ENCODE results near the gene BANK1.

BANK1 gene

GRCh38 chr4:102094481-102094880, 304.0 kb downstream of the BANK1 start:
- TF ChIP-seq, protein P1, sequence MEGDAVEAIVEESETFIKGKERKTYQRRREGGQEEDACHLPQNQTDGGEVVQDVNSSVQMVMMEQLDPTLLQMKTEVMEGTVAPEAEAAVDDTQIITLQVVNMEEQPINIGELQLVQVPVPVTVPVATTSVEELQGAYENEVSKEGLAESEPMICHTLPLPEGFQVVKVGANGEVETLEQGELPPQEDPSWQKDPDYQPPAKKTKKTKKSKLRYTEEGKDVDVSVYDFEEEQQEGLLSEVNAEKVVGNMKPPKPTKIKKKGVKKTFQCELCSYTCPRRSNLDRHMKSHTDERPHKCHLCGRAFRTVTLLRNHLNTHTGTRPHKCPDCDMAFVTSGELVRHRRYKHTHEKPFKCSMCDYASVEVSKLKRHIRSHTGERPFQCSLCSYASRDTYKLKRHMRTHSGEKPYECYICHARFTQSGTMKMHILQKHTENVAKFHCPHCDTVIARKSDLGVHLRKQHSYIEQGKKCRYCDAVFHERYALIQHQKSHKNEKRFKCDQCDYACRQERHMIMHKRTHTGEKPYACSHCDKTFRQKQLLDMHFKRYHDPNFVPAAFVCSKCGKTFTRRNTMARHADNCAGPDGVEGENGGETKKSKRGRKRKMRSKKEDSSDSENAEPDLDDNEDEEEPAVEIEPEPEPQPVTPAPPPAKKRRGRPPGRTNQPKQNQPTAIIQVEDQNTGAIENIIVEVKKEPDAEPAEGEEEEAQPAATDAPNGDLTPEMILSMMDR (IDR thresholded peaks at IDR 0.05; ENCODE audit: low read length), result no peak
- no peak for TF ChIP-seq EZH2 (IDR thresholded peaks at IDR 0.05; ENCODE audit: borderline replicate concordance, low read length)
- H3K36me3 ChIP-seq (ENCODE audit: insufficient read depth, low read length), result no peaks in the 10 kb centered on the region
- H3K4me2 ChIP-seq (ENCODE audit: low read length), result no peak overlapping the region
- no peaks in the 10 kb centered on the region for H3F3A ChIP-seq (ENCODE audit: insufficient read depth, low read length)
- no peaks in the 10 kb centered on the region for H3K9me3 ChIP-seq (ENCODE audit: low read length)
- no peaks in the 10 kb centered on the region for H3K27me3 ChIP-seq (ENCODE audit: insufficient read depth, low read length)
- H3K79me2 ChIP-seq (ENCODE audit: insufficient read depth, low read length), result no peaks in the 10 kb centered on the region
- no peaks in the 10 kb centered on the region for H3K9me2 ChIP-seq (ENCODE audit: low read depth, low read length)
- H3K9ac ChIP-seq (ENCODE audit: low read length), result no peak overlapping the region
- H3K4me1 ChIP-seq (ENCODE audit: insufficient read depth, low read length, severe bottlenecking), result no peaks in the 10 kb centered on the region
- no peaks in the 10 kb centered on the region for H4K20me1 ChIP-seq (ENCODE audit: insufficient read depth, low read length)
- no peak overlapping the region for H3K27ac ChIP-seq (ENCODE audit: low read depth, low read length, poor library complexity, severe bottlenecking)
- H2AFZ ChIP-seq (ENCODE audit: low read length), result no peak overlapping the region
- no peak overlapping the region for H3K4me3 ChIP-seq (ENCODE audit: low read depth, low read length, poor library complexity, severe bottlenecking)

DNA sequence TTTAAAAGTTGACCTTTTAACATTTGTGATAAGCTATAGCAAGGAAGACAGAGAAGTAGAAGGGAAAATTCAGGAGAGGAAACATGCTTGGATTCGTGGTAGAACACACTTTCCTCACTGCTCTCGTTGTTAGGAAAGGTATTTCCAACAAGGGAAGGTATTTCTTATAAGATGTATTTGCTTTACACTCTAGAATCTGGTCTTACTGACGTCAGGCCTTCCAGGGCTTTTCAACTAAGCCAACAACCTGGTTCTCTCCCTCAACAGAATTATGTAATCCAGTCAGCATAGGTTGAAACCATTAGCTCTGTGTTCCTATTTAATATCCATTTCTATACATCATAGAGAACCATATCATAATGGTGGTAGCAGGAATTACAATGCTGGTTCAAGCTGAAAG, 312.8 kb downstream of the BANK1 start:
- H3K27ac ChIP-seq (ENCODE audit: low read depth, low read length, poor library complexity, severe bottlenecking), result no peak overlapping the region
- no peak overlapping the region for H2AFZ ChIP-seq (ENCODE audit: low read length)
- H3K4me2 ChIP-seq (ENCODE audit: low read length), result no peak overlapping the region
- no peaks in the 10 kb centered on the region for H4K20me1 ChIP-seq (ENCODE audit: insufficient read depth, low read length)
- TF ChIP-seq, protein P1 (IDR thresholded peaks at IDR 0.05; ENCODE audit: low read length), result no peak
- no peak for TF ChIP-seq EZH2 (IDR thresholded peaks at IDR 0.05; ENCODE audit: borderline replicate concordance, low read length)
- H3K9me2 ChIP-seq (ENCODE audit: low read depth, low read length), result no peaks in the 10 kb centered on the region
- H3K9ac ChIP-seq (ENCODE audit: low read length), result no peak overlapping the region
- H3K36me3 ChIP-seq (ENCODE audit: insufficient read depth, low read length), result no peaks in the 10 kb centered on the region
- no peaks in the 10 kb centered on the region for H3K79me2 ChIP-seq (ENCODE audit: insufficient read depth, low read length)
- H3K9me3 ChIP-seq (ENCODE audit: low read length), result no peaks in the 10 kb centered on the region
- no peaks in the 10 kb centered on the region for H3K4me1 ChIP-seq (ENCODE audit: insufficient read depth, low read length, severe bottlenecking)
- H3K27me3 ChIP-seq (ENCODE audit: insufficient read depth, low read length), result no peaks in the 10 kb centered on the region
- no peaks in the 10 kb centered on the region for H3F3A ChIP-seq (ENCODE audit: insufficient read depth, low read length)
- H3K4me3 ChIP-seq (ENCODE audit: low read depth, low read length, poor library complexity, severe bottlenecking), result no peak overlapping the region

- Histone ChIP-seq H3K27ac (ENCODE audit: low read depth, low read length, poor library complexity, severe bottlenecking) (no peak overlapping the region), H3K4me3 (ENCODE audit: low read depth, low read length, poor library complexity, severe bottlenecking) (no peak overlapping the region), H4K20me1 (ENCODE audit: insufficient read depth, low read length) (no peaks in the 10 kb centered on the region), H3K9me2 (ENCODE audit: low read depth, low read length) (no peaks in the 10 kb centered on the region), H3K36me3 (ENCODE audit: insufficient read depth, low read length) (no peaks in the 10 kb centered on the region), H3K4me1 (ENCODE audit: insufficient read depth, low read length, severe bottlenecking) (no peaks in the 10 kb centered on the region), H3K4me2 (ENCODE audit: low read length) (no peak overlapping the region), H3F3A (ENCODE audit: insufficient read depth, low read length) (no peaks in the 10 kb centered on the region), H2AFZ (ENCODE audit: low read length) (no peak overlapping the region), H3K79me2 (ENCODE audit: insufficient read depth, low read length) (no peaks in the 10 kb centered on the region), H3K27me3 (ENCODE audit: insufficient read depth, low read length) (no peaks in the 10 kb centered on the region), H3K9ac (ENCODE audit: low read length) (no peak overlapping the region), H3K9me3 (ENCODE audit: low read length) (no peaks in the 10 kb centered on the region)
- TF ChIP-seq, protein P1 (IDR thresholded peaks at IDR 0.05; ENCODE audit: low read length), result no peak
- TF ChIP-seq EZH2 (IDR thresholded peaks at IDR 0.05; ENCODE audit: borderline replicate concordance, low read length), result no peak
Observed at GRCh38 chr4:102104278-102104677, 313.7 kb downstream of the BANK1 start.

Data from OCI-LY1 (cell line).